Liver (tissue), 9 donors: ENCODE data around the gene ABHD13. TPM values are rescaled to one million over a fixed set of nuclear protein-coding genes. Genes with fewer than 3 reads are reported as not detected.

Experiments used
- DNase-seq: peaks from one replicate; pipeline ENCODE4 v3.0.0-alpha.2; 2017; ENCODE audit warnings: low spot score
- H3K27ac ChIP-seq, 2 donors: one replicate each; pipeline ENCODE4 v1.7.0; 2013; ENCODE audit warnings: inconsistent platforms in 2 of 2, low read length in 2 of 2, control low read depth in 1 of 2, low read depth in 1 of 2, mild to moderate bottlenecking in 1 of 2
- H3K27me3 ChIP-seq, 4 donors: one replicate each; pipeline versions ENCODE4 v1.6.1 to v1.7.0; 2013; ENCODE audit warnings: low read length in 3 of 4, inconsistent platforms in 1 of 4, mild to moderate bottlenecking in 1 of 4, moderate library complexity in 1 of 4; ENCODE audit not compliant: control insufficient read depth in 4 of 4, insufficient read depth in 4 of 4
- H3K36me3 ChIP-seq, 4 donors: one replicate each; pipeline versions ENCODE4 v1.6.1 to v1.7.0; 2013; ENCODE audit warnings: low read length in 3 of 4, mild to moderate bottlenecking in 3 of 4, low read depth in 1 of 4, moderate library complexity in 1 of 4; ENCODE audit not compliant: control insufficient read depth in 4 of 4, insufficient read depth in 3 of 4
- H3K4me1 ChIP-seq, 4 donors: one replicate each; pipeline versions ENCODE4 v1.6.1 to v1.7.0; 2013; ENCODE audit warnings: low read length in 3 of 4, mild to moderate bottlenecking in 3 of 4, moderate library complexity in 1 of 4; ENCODE audit not compliant: control insufficient read depth in 4 of 4, insufficient read depth in 4 of 4
- H3K4me3 ChIP-seq, 3 donors: one replicate each; pipeline versions ENCODE4 v1.6.1 to v1.7.0; 2013; ENCODE audit warnings: low read length in 3 of 3, control low read depth in 1 of 3, low read depth in 1 of 3, mild to moderate bottlenecking in 1 of 3
- H3K9ac ChIP-seq, 2 donors: one replicate each; pipeline ENCODE4 v1.7.0; 2013; ENCODE audit warnings: low read length in 2 of 2, mild to moderate bottlenecking in 2 of 2, moderate library complexity in 2 of 2, control low read depth in 1 of 2, low read depth in 1 of 2
- H3K9me3 ChIP-seq, 4 donors: one replicate each; pipeline versions ENCODE4 v1.6.1 to v1.7.0; 2013; ENCODE audit warnings: low read length in 3 of 4; ENCODE audit not compliant: control insufficient read depth in 4 of 4
- EGR1 ChIP-seq, 2 donors: IDR thresholded peaks; 2 replicates each; pipeline ENCODE4 v1.6.1; 2016 to 2018; ENCODE audit warnings: antibody characterized with exemption in 2 of 2, low read depth in 2 of 2
- FOXA1 ChIP-seq: IDR thresholded peaks from 2 replicates; pipeline ENCODE4 v1.6.1; 2016; ENCODE audit warnings: antibody characterized with exemption
- FOXA2 ChIP-seq: IDR thresholded peaks from 2 replicates; pipeline ENCODE4 v1.6.1; 2016; ENCODE audit warnings: antibody characterized with exemption
- GABPA ChIP-seq, 2 donors: IDR thresholded peaks in 1 of 2; conservative IDR thresholded peaks in 1 of 2; 2 replicates each; pipeline ENCODE4 v1.6.1; 2016; ENCODE audit warnings: antibody characterized with exemption in 2 of 2, mild to moderate bottlenecking in 1 of 2, moderate library complexity in 1 of 2
- HNF4A ChIP-seq, 2 donors: conservative IDR thresholded peaks; 2 replicates each; pipeline ENCODE4 v1.6.1; 2016; ENCODE audit warnings: antibody characterized with exemption in 2 of 2, mild to moderate bottlenecking in 2 of 2
- HNF4G ChIP-seq: IDR thresholded peaks from 2 replicates; pipeline ENCODE4 v1.6.1; 2016; ENCODE audit warnings: antibody characterized with exemption
- JUND ChIP-seq, 2 donors: IDR thresholded peaks; 2 replicates each; pipeline ENCODE4 v1.6.1; 2016; ENCODE audit warnings: antibody characterized with exemption in 2 of 2
- NR2F2 ChIP-seq: IDR thresholded peaks from 2 replicates; pipeline ENCODE4 v1.6.1; 2016; ENCODE audit warnings: antibody characterized with exemption
- RAD21 ChIP-seq, 2 donors: IDR thresholded peaks; 2 replicates each; pipeline ENCODE4 v1.6.1; 2016; ENCODE audit warnings: antibody characterized with exemption in 2 of 2, mild to moderate bottlenecking in 2 of 2
- RXRA ChIP-seq, 2 donors: IDR thresholded peaks; 2 replicates each; pipeline ENCODE4 v1.6.1; 2017 to 2018; ENCODE audit warnings: antibody characterized with exemption in 2 of 2, mild to moderate bottlenecking in 1 of 2
- SP1 ChIP-seq: IDR thresholded peaks from 2 replicates; pipeline ENCODE4 v1.6.1; 2018; ENCODE audit warnings: antibody characterized with exemption, mild to moderate bottlenecking
- TAF1 ChIP-seq: conservative IDR thresholded peaks from 2 replicates; pipeline ENCODE4 v1.6.1; 2016; ENCODE audit warnings: antibody characterized with exemption, mild to moderate bottlenecking
- YY1 ChIP-seq: IDR thresholded peaks from 2 replicates; pipeline ENCODE4 v1.6.1; 2016; ENCODE audit warnings: antibody characterized with exemption, mild to moderate bottlenecking
- WGBS: extraction: QIAGEN DNeasy Blood & Tissue Kit; methylation state at CpG from one replicate; pipeline ENCODE4 v1.1.7; 2013; 5-methylcytosine and 5-hydroxymethylcytosine counted together
- polyA plus RNA-seq, 2 donors: library from polyadenylated mRNA; stranded (reverse) in 1 of 2; unstranded in 1 of 2; fragments of 200-250 nt in 1 of 2; fragments of >200 nt in 1 of 2; fragmentation: Nextera tagmentation in 1 of 2; extraction: Ambion mirVana in 1 of 2; gene quantifications; one replicate each; pipeline versions ENCODE4 v1.2.1 to v1.2.3, GENCODE V29; 2013 to 2015
- total RNA-seq, 2 donors: library from RNA; depleted of rRNA; stranded (reverse); fragments of >200 nt; gene quantifications; one replicate each; pipeline ENCODE4 v1.2.3, GENCODE V29; 2014
- TF ChIP-seq, protein P1 (sequence below): IDR thresholded peaks from 2 replicates; pipeline ENCODE4 v1.6.1; 2016; ENCODE audit warnings: antibody characterized with exemption
- TF ChIP-seq, protein P2 (sequence below): IDR thresholded peaks from 2 replicates; pipeline ENCODE4 v1.6.1; 2016; ENCODE audit warnings: antibody characterized with exemption, mild to moderate bottlenecking
- donor health status: healthy.
- donor health status: healthy.
- donor health status: healthy.
- donor health status: healthy.
- donor health status: healthy.

Gene ABHD13
- total and polyA plus RNA-seq, 4 donors, result 3.6 to 10.3 (median 6.8) TPM

DNA sequence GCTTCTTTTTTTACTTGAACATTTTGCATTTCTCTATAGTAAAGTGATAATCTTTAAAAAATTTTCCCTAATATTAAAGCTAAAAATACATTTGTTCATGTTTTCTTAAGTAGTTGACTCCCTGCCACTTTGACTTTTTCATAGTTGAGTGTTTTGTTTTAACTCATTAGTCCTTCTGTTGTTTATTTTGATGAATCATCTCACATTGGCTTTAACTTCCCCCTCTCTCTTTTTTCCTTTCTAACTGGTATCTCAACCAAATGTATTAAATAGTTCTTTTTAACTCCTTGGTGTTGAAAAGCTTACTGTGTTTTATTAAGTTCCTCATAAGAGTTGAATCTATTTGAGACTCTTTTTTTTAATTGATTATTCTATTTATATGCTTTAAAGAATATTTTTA is 54.1 kb downstream of the ABHD13 start:
- Histone ChIP-seq H3K4me1 (peaks cover 1 to 33% (median 27%) of the 10 kb centered on the region in 4 donors), H3K27ac (no peak overlapping the region), H3K27me3 (no peaks in the 10 kb centered on the region), H3K4me3 (no peak overlapping the region), H3K36me3 (no peaks in the 10 kb centered on the region), H3K9ac (no peak overlapping the region), H3K9me3 (no peaks in the 10 kb centered on the region)
- no peak for DNase-seq
- TF ChIP-seq RXRA (IDR thresholded peaks at IDR 0.05), result no peak
- TF ChIP-seq EGR1 (IDR thresholded peaks at IDR 0.05; ENCODE audit: low read depth in 2 of 2), result no peak
- no peak for TF ChIP-seq FOXA2
- TF ChIP-seq FOXA1, result no peak
- TF ChIP-seq RAD21 (IDR thresholded peaks at IDR 0.05), result no peak
- TF ChIP-seq, protein P1, sequence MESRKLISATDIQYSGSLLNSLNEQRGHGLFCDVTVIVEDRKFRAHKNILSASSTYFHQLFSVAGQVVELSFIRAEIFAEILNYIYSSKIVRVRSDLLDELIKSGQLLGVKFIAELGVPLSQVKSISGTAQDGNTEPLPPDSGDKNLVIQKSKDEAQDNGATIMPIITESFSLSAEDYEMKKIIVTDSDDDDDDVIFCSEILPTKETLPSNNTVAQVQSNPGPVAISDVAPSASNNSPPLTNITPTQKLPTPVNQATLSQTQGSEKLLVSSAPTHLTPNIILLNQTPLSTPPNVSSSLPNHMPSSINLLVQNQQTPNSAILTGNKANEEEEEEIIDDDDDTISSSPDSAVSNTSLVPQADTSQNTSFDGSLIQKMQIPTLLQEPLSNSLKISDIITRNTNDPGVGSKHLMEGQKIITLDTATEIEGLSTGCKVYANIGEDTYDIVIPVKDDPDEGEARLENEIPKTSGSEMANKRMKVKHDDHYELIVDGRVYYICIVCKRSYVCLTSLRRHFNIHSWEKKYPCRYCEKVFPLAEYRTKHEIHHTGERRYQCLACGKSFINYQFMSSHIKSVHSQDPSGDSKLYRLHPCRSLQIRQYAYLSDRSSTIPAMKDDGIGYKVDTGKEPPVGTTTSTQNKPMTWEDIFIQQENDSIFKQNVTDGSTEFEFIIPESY, result no peak
- no peak for TF ChIP-seq HNF4G
- no peak for TF ChIP-seq NR2F2
- no peak for TF ChIP-seq SP1
- no peak for TF ChIP-seq HNF4A (conservative IDR thresholded peaks at IDR 0.05)
- TF ChIP-seq TAF1, result no peak
- TF ChIP-seq, protein P2, sequence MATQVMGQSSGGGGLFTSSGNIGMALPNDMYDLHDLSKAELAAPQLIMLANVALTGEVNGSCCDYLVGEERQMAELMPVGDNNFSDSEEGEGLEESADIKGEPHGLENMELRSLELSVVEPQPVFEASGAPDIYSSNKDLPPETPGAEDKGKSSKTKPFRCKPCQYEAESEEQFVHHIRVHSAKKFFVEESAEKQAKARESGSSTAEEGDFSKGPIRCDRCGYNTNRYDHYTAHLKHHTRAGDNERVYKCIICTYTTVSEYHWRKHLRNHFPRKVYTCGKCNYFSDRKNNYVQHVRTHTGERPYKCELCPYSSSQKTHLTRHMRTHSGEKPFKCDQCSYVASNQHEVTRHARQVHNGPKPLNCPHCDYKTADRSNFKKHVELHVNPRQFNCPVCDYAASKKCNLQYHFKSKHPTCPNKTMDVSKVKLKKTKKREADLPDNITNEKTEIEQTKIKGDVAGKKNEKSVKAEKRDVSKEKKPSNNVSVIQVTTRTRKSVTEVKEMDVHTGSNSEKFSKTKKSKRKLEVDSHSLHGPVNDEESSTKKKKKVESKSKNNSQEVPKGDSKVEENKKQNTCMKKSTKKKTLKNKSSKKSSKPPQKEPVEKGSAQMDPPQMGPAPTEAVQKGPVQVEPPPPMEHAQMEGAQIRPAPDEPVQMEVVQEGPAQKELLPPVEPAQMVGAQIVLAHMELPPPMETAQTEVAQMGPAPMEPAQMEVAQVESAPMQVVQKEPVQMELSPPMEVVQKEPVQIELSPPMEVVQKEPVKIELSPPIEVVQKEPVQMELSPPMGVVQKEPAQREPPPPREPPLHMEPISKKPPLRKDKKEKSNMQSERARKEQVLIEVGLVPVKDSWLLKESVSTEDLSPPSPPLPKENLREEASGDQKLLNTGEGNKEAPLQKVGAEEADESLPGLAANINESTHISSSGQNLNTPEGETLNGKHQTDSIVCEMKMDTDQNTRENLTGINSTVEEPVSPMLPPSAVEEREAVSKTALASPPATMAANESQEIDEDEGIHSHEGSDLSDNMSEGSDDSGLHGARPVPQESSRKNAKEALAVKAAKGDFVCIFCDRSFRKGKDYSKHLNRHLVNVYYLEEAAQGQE, result no peak
- no peak for TF ChIP-seq JUND (IDR thresholded peaks at IDR 0.05)
- TF ChIP-seq YY1, result no peak

DNA sequence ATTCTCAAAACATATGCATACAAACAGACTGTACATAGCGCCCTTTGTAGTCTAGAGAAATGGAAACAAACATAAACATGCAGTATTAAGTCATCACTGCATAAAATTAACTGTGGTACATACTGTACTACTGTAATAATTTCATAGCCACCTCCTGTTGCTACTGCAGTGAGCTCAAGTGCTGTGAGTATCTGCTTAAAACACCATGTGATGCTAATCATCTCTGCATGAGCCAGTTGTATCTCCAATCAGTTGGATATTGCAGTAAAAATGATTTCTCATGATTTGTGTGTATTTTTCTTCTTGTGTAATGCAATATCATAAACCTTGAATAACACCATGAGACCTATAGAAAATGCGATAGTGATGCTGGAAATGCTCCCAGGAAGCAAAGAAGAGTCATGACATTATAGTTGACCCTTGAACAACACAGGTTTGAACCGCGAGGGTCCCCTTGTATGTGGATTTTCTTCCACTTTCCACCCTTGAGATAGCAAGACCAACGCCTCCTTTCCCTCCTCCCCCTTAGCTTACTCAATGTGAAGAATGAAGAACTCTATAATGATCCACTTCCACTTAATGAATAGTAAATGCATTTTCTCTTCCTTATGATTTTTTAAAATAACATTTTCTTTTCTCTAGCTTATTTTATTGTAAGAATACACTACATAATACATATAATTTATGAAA is 55.4 kb downstream of the ABHD13 start:
- no peak overlapping the region for H3K27ac ChIP-seq
- peaks cover 1 to 30% (median 27%) of the 10 kb centered on the region in 4 donors for H3K4me1 ChIP-seq
- no peaks in the 10 kb centered on the region for H3K9me3 ChIP-seq
- no peak overlapping the region for H3K9ac ChIP-seq
- TF ChIP-seq SP1, result no peak
- TF ChIP-seq GABPA (IDR thresholded peaks at IDR 0.05 in 1 of 2, conservative IDR thresholded peaks at IDR 0.05 in 1 of 2), result no peak
- no peak for TF ChIP-seq HNF4G
- TF ChIP-seq TAF1, result no peak
- TF ChIP-seq RXRA (IDR thresholded peaks at IDR 0.05), result no peak
- no peaks in the 10 kb centered on the region for H3K36me3 ChIP-seq
- H3K27me3 ChIP-seq, result no peaks in the 10 kb centered on the region
- no peak overlapping the region for H3K4me3 ChIP-seq
- DNase-seq, result no peak
- 88% methylated on average over 5 of the region's 5 CpGs for WGBS
